Upper lobe of left lung (tissue), 4 donors: ENCODE data around the gene MICAL3.

Experiments
- POLR2AphosphoS5 ChIP-seq, 2 donors: sonication (generic); formaldehyde crosslinking; IDR thresholded peaks; one replicate each; pipeline ENCODE4 v1.5.1; 2017; ENCODE audit warnings: antibody characterized with exemption in 2 of 2
- TF ChIP-seq, protein P1 (sequence below), 6 experiments: fragments of 450-650 bp in 4 of 6; fragments of 200-600 bp in 2 of 6; sonication (generic) in 2 of 6; IDR thresholded peaks; one replicate each; pipeline ENCODE4 v1.5.1; 2016 to 2019; ENCODE audit warnings: antibody characterized with exemption in 6 of 6

DNA sequence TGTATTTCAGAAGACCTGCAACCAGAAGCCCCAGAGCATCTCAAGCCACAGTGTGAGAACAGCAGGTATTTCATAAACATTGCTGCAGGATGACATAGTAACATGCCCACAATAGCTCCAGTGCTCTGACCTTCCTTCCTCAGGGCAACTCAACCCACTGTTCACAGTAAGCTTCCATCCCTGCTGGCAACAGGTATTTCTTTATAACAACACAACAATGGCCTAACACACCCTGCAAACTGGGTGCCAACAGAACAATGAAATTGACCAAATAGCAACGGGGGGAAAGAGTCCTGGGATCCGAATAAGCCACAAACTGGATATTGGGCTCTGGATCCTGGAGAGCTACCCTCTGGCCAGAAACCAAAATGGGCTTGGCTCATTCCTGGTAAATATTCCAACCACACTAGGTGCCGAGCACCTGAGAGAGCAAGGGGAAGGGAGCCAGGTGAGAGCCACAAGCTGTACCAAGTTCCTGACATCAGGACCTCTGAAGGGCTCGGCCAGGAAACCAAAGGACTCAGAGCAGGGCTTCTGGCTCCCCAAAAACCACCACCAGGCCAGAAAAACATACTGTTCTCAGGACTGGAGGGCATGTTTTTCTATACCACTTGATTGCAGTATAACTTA, 99.5 kb downstream of the MICAL3 start:
- TF ChIP-seq, protein P1, sequence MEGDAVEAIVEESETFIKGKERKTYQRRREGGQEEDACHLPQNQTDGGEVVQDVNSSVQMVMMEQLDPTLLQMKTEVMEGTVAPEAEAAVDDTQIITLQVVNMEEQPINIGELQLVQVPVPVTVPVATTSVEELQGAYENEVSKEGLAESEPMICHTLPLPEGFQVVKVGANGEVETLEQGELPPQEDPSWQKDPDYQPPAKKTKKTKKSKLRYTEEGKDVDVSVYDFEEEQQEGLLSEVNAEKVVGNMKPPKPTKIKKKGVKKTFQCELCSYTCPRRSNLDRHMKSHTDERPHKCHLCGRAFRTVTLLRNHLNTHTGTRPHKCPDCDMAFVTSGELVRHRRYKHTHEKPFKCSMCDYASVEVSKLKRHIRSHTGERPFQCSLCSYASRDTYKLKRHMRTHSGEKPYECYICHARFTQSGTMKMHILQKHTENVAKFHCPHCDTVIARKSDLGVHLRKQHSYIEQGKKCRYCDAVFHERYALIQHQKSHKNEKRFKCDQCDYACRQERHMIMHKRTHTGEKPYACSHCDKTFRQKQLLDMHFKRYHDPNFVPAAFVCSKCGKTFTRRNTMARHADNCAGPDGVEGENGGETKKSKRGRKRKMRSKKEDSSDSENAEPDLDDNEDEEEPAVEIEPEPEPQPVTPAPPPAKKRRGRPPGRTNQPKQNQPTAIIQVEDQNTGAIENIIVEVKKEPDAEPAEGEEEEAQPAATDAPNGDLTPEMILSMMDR (IDR thresholded peaks at IDR 0.05) = no peak
- TF ChIP-seq POLR2AphosphoS5 (IDR thresholded peaks at IDR 0.05) = no peak
